Right lobe of liver (tissue), 4 donors: ENCODE data around the gene AMBRA1.

Experiments used
- POLR2A ChIP-seq: fragments of 450-650 bp; IDR thresholded peaks from one replicate; pipeline ENCODE4 v1.6.1; 2017; ENCODE audit warnings: antibody characterized with exemption, mild to moderate bottlenecking
- TF ChIP-seq, protein P1 (sequence below), 4 donors: fragments of 200-600 bp in 3 of 4; fragments of 450-650 bp in 1 of 4; IDR thresholded peaks; one replicate each; pipeline versions ENCODE4 v1.5.1 to v1.8.0; 2016 to 2022; ENCODE audit warnings: antibody characterized with exemption in 4 of 4, mild to moderate bottlenecking in 2 of 4
- donor health status: DM: no; HTN: no; CAD: no.
- donor health status: DM: no; HTN: no; CAD: no.
- donor health status: DM: no; HTN: yes; CAD: no.

DNA sequence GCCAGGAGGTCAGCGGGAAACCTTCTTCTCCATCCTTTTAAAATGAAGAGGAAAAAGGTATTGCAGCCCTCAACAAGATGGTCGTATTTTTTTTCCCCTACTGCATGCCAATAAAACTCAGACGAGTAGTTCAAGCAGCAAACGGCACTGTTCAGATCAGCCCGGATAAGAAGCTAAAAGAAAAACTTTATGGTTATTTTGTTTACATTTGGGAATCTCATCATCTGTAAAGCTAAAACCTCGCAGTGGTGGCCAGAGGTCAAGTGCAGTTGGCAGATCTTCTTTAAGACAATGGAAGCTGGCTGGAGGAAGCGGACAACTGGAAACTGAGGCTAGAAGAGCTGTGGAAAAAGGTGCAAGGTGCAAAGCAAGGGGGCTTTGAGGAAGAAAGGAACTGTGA is 171.2 kb downstream of the AMBRA1 start:
- TF ChIP-seq, protein P1, sequence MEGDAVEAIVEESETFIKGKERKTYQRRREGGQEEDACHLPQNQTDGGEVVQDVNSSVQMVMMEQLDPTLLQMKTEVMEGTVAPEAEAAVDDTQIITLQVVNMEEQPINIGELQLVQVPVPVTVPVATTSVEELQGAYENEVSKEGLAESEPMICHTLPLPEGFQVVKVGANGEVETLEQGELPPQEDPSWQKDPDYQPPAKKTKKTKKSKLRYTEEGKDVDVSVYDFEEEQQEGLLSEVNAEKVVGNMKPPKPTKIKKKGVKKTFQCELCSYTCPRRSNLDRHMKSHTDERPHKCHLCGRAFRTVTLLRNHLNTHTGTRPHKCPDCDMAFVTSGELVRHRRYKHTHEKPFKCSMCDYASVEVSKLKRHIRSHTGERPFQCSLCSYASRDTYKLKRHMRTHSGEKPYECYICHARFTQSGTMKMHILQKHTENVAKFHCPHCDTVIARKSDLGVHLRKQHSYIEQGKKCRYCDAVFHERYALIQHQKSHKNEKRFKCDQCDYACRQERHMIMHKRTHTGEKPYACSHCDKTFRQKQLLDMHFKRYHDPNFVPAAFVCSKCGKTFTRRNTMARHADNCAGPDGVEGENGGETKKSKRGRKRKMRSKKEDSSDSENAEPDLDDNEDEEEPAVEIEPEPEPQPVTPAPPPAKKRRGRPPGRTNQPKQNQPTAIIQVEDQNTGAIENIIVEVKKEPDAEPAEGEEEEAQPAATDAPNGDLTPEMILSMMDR (IDR thresholded peaks at IDR 0.05) = no peak
- no peak for TF ChIP-seq POLR2A
